ENCODE data around the gene RBM41. TPM values are rescaled to one million over a fixed set of nuclear protein-coding genes. Genes with fewer than 3 reads are reported as not detected.

Gene RBM41
- total RNA-seq, 1 experiment from 2014 or later: 19.4 TPM

DNA sequence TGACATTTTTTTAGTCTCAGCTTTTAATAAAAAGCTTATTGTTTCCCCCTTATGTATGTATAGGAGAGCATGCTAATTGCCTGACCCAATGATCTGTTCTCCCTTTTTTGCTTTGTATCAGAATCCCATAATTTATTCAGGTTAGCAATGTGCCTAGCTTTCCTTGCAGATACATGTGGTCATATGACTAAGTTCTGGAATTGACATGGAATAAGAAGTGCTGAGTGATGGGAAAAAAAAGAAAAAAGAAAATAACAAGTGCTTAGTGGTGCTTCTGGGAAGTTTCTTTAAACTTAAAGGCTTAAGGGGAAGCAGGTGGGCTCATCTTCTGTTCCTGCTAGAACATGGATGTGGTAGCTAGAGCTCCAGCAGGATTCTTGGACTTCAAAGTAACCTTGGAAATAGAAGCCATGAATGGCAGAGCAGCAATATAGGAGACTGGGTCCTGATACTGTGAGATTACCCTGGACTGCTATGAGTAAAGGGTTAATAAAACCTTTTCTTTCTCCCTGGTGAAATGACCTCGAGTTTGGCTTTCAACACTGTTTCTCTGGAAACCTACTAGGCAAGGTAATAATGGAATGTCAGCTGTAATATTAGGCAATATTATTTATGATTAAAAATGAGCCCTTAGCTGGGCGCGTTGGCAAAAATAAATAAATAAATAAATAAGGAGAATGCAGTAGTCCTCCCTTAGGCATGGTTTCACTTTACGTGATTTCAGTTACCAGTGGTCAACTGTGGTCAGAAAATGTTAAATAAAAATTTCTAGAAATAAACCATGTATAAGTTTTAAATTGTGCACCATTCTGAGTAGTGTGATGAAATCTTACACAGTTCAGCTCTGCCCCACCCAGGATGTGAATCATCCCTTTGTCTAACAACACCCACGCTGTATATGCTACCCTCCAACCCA is 16.7 kb upstream of the RBM41 start:
- Mint-ChIP-seq H3K4me3 (no peak overlapping the region), H3K27ac (no peak overlapping the region), H3K4me1 (no peaks in the 10 kb centered on the region), H3K36me3 (ENCODE audit: insufficient read depth in 1 of 3, low read depth in 3 of 3) (peaks cover 0 to 11% (median 7%) of the 10 kb centered on the region in 3 experiments; a peak in 5 of 7 replicates), H3K27me3 (ENCODE audit: low read depth) (no peaks in the 10 kb centered on the region), H3K9me3 (peaks cover 0 to 49% of the 10 kb centered on the region in 2 experiments; a peak in 2 of 5 replicates)
- Histone ChIP-seq H2BK5ac (ENCODE audit: insufficient read length, low read length) (no peak overlapping the region), H3K18ac (ENCODE audit: insufficient read length, low read depth, low read length) (no peak overlapping the region), H3K56ac (ENCODE audit: insufficient read length, low read depth, low read length) (no peak overlapping the region), H3K4me1 (ENCODE audit: insufficient read depth, low read length) (no peaks in the 10 kb centered on the region), H3K9ac (ENCODE audit: extremely low read depth, insufficient read length, low read length) (no peak overlapping the region), H4K5ac (ENCODE audit: insufficient read length, low read depth, low read length) (no peak overlapping the region), H4K8ac (replicated peaks; ENCODE audit: insufficient read length, low read depth, low read length) (no peak overlapping the region), H2BK15ac (ENCODE audit: low read depth, low read length) (no peak overlapping the region), H4K20me1 (ENCODE audit: control insufficient read depth, insufficient read depth, insufficient read length) (no peaks in the 10 kb centered on the region), H4K91ac (ENCODE audit: insufficient read length, low read depth, low read length) (no peak overlapping the region), H3K23me2 (ENCODE audit: insufficient read length, low read depth, low read length, poor library complexity, severe bottlenecking) (no peaks in the 10 kb centered on the region), H2BK12ac (ENCODE audit: insufficient read length, low read depth, low read length) (no peak overlapping the region), H2BK120ac (ENCODE audit: low read depth, low read length, poor library complexity, severe bottlenecking) (no peak overlapping the region), H3K14ac (ENCODE audit: insufficient read depth, low read length) (no peak overlapping the region), H3T11ph (ENCODE audit: low read length) (no peak overlapping the region), H2BK20ac (ENCODE audit: low read depth, low read length, poor library complexity, severe bottlenecking) (no peak overlapping the region), H2AFZ (ENCODE audit: low read length) (no peak overlapping the region), H2AK5ac (ENCODE audit: insufficient read length, low read length) (no peak overlapping the region), H3K9me3 (ENCODE audit: control insufficient read depth, low read depth, low read length) (no peaks in the 10 kb centered on the region), H3K27me3 (ENCODE audit: insufficient read depth, low read length) (no peaks in the 10 kb centered on the region), H3K79me2 (ENCODE audit: insufficient read depth, low read length) (no peaks in the 10 kb centered on the region), H3K4ac (ENCODE audit: low read depth, low read length) (no peak overlapping the region), H3K4me2 (ENCODE audit: insufficient read depth, insufficient read length, low read length) (no peak overlapping the region), H3K79me1 (ENCODE audit: insufficient read depth, low read depth, low read length, poor library complexity, severe bottlenecking) (no peaks in the 10 kb centered on the region), H3K27ac (ENCODE audit: insufficient read length, low read depth, low read length) (no peak overlapping the region), H3K23ac (ENCODE audit: insufficient read length, low read depth, low read length) (no peak overlapping the region)
- WGBS (ENCODE audit: extremely low coverage, insufficient read length, low lambda C conversion rate): no CpG with 5 or more reads among the region's 5 CpGs
- TF ChIP-seq, protein P1, sequence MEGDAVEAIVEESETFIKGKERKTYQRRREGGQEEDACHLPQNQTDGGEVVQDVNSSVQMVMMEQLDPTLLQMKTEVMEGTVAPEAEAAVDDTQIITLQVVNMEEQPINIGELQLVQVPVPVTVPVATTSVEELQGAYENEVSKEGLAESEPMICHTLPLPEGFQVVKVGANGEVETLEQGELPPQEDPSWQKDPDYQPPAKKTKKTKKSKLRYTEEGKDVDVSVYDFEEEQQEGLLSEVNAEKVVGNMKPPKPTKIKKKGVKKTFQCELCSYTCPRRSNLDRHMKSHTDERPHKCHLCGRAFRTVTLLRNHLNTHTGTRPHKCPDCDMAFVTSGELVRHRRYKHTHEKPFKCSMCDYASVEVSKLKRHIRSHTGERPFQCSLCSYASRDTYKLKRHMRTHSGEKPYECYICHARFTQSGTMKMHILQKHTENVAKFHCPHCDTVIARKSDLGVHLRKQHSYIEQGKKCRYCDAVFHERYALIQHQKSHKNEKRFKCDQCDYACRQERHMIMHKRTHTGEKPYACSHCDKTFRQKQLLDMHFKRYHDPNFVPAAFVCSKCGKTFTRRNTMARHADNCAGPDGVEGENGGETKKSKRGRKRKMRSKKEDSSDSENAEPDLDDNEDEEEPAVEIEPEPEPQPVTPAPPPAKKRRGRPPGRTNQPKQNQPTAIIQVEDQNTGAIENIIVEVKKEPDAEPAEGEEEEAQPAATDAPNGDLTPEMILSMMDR (conservative IDR thresholded peaks at IDR 0.05): no peak
- no peak for DNase-seq
